ENCODE data around the gene ALK.

The ALK gene

GRCh38 chr2:29224693-29225551 lies 696.5 kb downstream of the ALK start:
- DNase-seq (ENCODE audit: low spot score), result no peak

- peak; percentile 49 for DNase-seq (ENCODE audit: low spot score)
Measured at GRCh38 chr2:29223851-29224692, 697.3 kb downstream of the ALK start.

- no peak for DNase-seq (ENCODE audit: low spot score)
Measured at GRCh38 chr2:29223257-29223656, 698.1 kb downstream of the ALK start.

GRCh38 chr2:29222381-29223179 lies 698.8 kb downstream of the ALK start:
- DNase-seq (ENCODE audit: low spot score), result no peak

- DNase-seq (ENCODE audit: low spot score), result no peak
Measured at GRCh38 chr2:29220506-29221270, 700.7 kb downstream of the ALK start.

- DNase-seq (ENCODE audit: low spot score), result no peak
Measured at GRCh38 chr2:29219374-29219773, 702.0 kb downstream of the ALK start.

GRCh38 chr2:29218550-29219125 lies 702.7 kb downstream of the ALK start:
- no peak for DNase-seq (ENCODE audit: low spot score)

- DNase-seq (ENCODE audit: low spot score), result no peak
Measured at GRCh38 chr2:29218071-29218470, 703.3 kb downstream of the ALK start.

GRCh38 chr2:29216609-29216909 lies 704.8 kb downstream of the ALK start:
- DNase-seq (ENCODE audit: low spot score), result no peak

- DNase-seq (ENCODE audit: low spot score), result no peak
Measured at GRCh38 chr2:29215739-29216608, 705.4 kb downstream of the ALK start.

GRCh38 chr2:29215073-29215472 lies 706.3 kb downstream of the ALK start:
- no peak for DNase-seq (ENCODE audit: low spot score)

GRCh38 chr2:29213888-29214291 lies 707.5 kb downstream of the ALK start:
- no peak for DNase-seq (ENCODE audit: low spot score)

- no peak for DNase-seq (ENCODE audit: low spot score)
Measured at GRCh38 chr2:29212009-29212408, 709.4 kb downstream of the ALK start.

GRCh38 chr2:29209551-29209950 lies 711.8 kb downstream of the ALK start:
- DNase-seq (ENCODE audit: low spot score), result no peak

- DNase-seq (ENCODE audit: low spot score), result no peak
Measured at GRCh38 chr2:29207352-29208148, 713.8 kb downstream of the ALK start.

GRCh38 chr2:29206941-29207340 lies 714.4 kb downstream of the ALK start:
- no peak for DNase-seq (ENCODE audit: low spot score)

GRCh38 chr2:29202819-29203495 lies 718.4 kb downstream of the ALK start:
- DNase-seq (ENCODE audit: low spot score), result no peak

GRCh38 chr2:29201979-29202378 lies 719.4 kb downstream of the ALK start:
- DNase-seq (ENCODE audit: low spot score), result no peak

Data from Ammon's horn (tissue), 1 donor.